HCT116 (cell line): Measurements from ENCODE around the gene NANOS1. TPM values are rescaled to one million over a fixed set of nuclear protein-coding genes. Genes with fewer than 3 reads are reported as not detected.

Experiments used
- ATAC-seq: fragments of 200-7000 bp; cut with Tn5 transposase; 2 replicates; pipeline ENCODE4 v1.9.1; 2020; ENCODE audit warnings: mild to moderate bottlenecking, moderate library complexity
- BruUV-seq: library from RNA; stranded (reverse); fragments of 400-500 nt; replicated peaks from 2 replicates; lab custom pipeline; 2021; lab: Mats Ljungman, UMichigan
- CTCF ChIA-PET: fragments of 300-600 bp; sonication (Branson Sonifier 250); formaldehyde crosslinking; loops from one replicate; lab custom pipeline; 2021; ENCODE audit warnings: antibody characterized with exemption; lab: Charles Lee
- POLR2A ChIA-PET: fragments of 300-600, 350-600 bp; sonication (Branson Sonifier 250); formaldehyde crosslinking; loops from one replicate; lab custom pipeline; 2021; ENCODE audit warnings: antibody characterized with exemption; lab: Charles Lee
- RAD21 ChIA-PET, 2 experiments: fragments of 300-600 bp; sonication (Branson Sonifier 250); formaldehyde crosslinking; loops; one replicate each; lab custom pipeline; 2023; ENCODE audit warnings: low total read pairs in 2 of 2; ENCODE audit not compliant: uncharacterized antibody in 2 of 2, unreplicated experiment in 2 of 2, low non-redundant PET in 1 of 2; lab: Charles Lee
- DNase-seq: peaks from one replicate; pipeline ENCODE4 v3.0.0-alpha.2; 2010; ENCODE audit warnings: low read depth, low spot score
- H2AFZ ChIP-seq: fragments of 200-600 bp; shearing (Covaris generic), sonication (generic); 2 replicates; pipeline ENCODE4 v1.6.1; 2017; ENCODE audit warnings: low read depth, mixed run types, mixed read lengths, antibody characterized with exemption, low read length; ENCODE audit not compliant: poor library complexity, severe bottlenecking
- H3K27ac ChIP-seq: 2 replicates; pipeline ENCODE4 v1.5.1; 2012; ENCODE audit warnings: low read depth, low read length
- H3K27me3 ChIP-seq: fragments of 200-600 bp; sonication (generic); 2 replicates; pipeline ENCODE4 v1.6.1; 2016; ENCODE audit warnings: mixed run types, low read length, mixed read lengths; ENCODE audit not compliant: insufficient read depth
- H3K36me3 ChIP-seq, 2 experiments: fragments of 200-500 bp in 1 of 2; fragments of 200-600 bp in 1 of 2; sonication (Bioruptor generic) in 1 of 2; sonication (generic) in 1 of 2; 2 replicates each; pipeline versions ENCODE4 v1.5.1 to v1.6.1; 2014 to 2016; ENCODE audit warnings: low read length in 2 of 2, inconsistent platforms in 1 of 2, mixed read lengths in 1 of 2, mixed run types in 1 of 2; ENCODE audit not compliant: insufficient read depth in 2 of 2, control insufficient read depth in 1 of 2
- H3K4me1 ChIP-seq, 2 experiments: fragments of 200-600 bp in 1 of 2; sonication (generic) in 1 of 2; 2 replicates each; pipeline versions ENCODE4 v1.5.1 to v1.6.1; 2012 to 2017; ENCODE audit warnings: low read length in 2 of 2, inconsistent platforms in 1 of 2, mild to moderate bottlenecking in 1 of 2, mixed read lengths in 1 of 2, mixed run types in 1 of 2, moderate library complexity in 1 of 2; ENCODE audit not compliant: insufficient read depth in 2 of 2, control insufficient read depth in 1 of 2
- H3K4me2 ChIP-seq: fragments of 200-600 bp; sonication (generic); 2 replicates; pipeline ENCODE4 v1.6.1; 2017; ENCODE audit warnings: mixed run types, low read length, mixed read lengths
- H3K4me3 ChIP-seq, 2 experiments: fragments of 200-600 bp in 1 of 2; sonication (generic) in 1 of 2; replicated peaks in 1 of 2; 2 replicates each; pipeline ENCODE4 v1.5.1; 2011 to 2016; ENCODE audit warnings: low read length in 2 of 2, control low read depth in 1 of 2, low read depth in 1 of 2, mild to moderate bottlenecking in 1 of 2, mixed read lengths in 1 of 2, mixed run types in 1 of 2
- H3K79me2 ChIP-seq: fragments of 200-600 bp; sonication (generic); 2 replicates; pipeline ENCODE4 v1.6.1; 2017; ENCODE audit warnings: mild to moderate bottlenecking, mixed run types, low read length, moderate library complexity, mixed read lengths; ENCODE audit not compliant: insufficient read depth
- H3K9ac ChIP-seq: fragments of 200-600 bp; sonication (generic); 2 replicates; pipeline ENCODE4 v1.6.1; 2016; ENCODE audit warnings: low read length, mixed read lengths
- H3K9me2 ChIP-seq: fragments of 200-600 bp; sonication (generic), shearing (Covaris generic); 2 replicates; pipeline ENCODE4 v1.6.1; 2017; ENCODE audit warnings: mixed run types, mild to moderate bottlenecking, moderate library complexity; ENCODE audit not compliant: insufficient read depth
- H3K9me3 ChIP-seq, 2 experiments: fragments of 200-500 bp in 1 of 2; fragments of 200-600 bp in 1 of 2; sonication (Bioruptor generic) in 1 of 2; sonication (generic) in 1 of 2; 2 replicates each; pipeline ENCODE4 v1.6.1; 2014 to 2017; ENCODE audit warnings: low read length in 2 of 2, mixed read lengths in 2 of 2, inconsistent platforms in 1 of 2, low read depth in 1 of 2, mild to moderate bottlenecking in 1 of 2, mixed run types in 1 of 2, moderate library complexity in 1 of 2; ENCODE audit not compliant: control insufficient read depth in 1 of 2, insufficient read depth in 1 of 2
- H4K20me1 ChIP-seq: fragments of 200-600 bp; sonication (generic), shearing (Covaris generic); 2 replicates; pipeline ENCODE4 v1.6.1; 2017; ENCODE audit warnings: mixed run types, mild to moderate bottlenecking, moderate library complexity; ENCODE audit not compliant: insufficient read depth
- ATF3 ChIP-seq: IDR thresholded peaks from 2 replicates; pipeline ENCODE4 v1.6.1; 2012
- CBX3 ChIP-seq: IDR thresholded peaks from 2 replicates; pipeline ENCODE4 v1.6.1; 2012; ENCODE audit warnings: low read depth
- CTCF ChIP-seq, 3 experiments: fragments of 200-600 bp in 1 of 3; sonication (generic) in 1 of 3; IDR thresholded peaks in 2 of 3; conservative IDR thresholded peaks in 1 of 3; 2 replicates each; pipeline ENCODE4 v1.5.1; 2012 to 2017; ENCODE audit warnings: low read depth in 2 of 3, low read length in 2 of 3, antibody characterized with exemption in 1 of 3, borderline replicate concordance in 1 of 3, control low read depth in 1 of 3, mild to moderate bottlenecking in 1 of 3, mixed read lengths in 1 of 3, mixed run types in 1 of 3, moderate library complexity in 1 of 3; ENCODE audit not compliant: insufficient read depth in 1 of 3
- EZH2 ChIP-seq: fragments of 200-600 bp; sonication (generic); IDR thresholded peaks from 2 replicates; pipeline ENCODE4 v1.6.1; 2017; ENCODE audit warnings: antibody characterized with exemption, mixed run types
- EZH2phosphoT487 ChIP-seq: fragments of 200-600 bp; IDR thresholded peaks from 2 replicates; pipeline ENCODE4 v1.6.1; 2018; ENCODE audit warnings: antibody characterized with exemption, borderline replicate concordance
- FOSL1 ChIP-seq: IDR thresholded peaks from 2 replicates; pipeline ENCODE4 v1.6.1; 2012; ENCODE audit warnings: low read depth
- POLR2AphosphoS5 ChIP-seq: IDR thresholded peaks from 2 replicates; pipeline ENCODE4 v1.6.1; 2011; ENCODE audit warnings: mild to moderate bottlenecking, low read depth, low read length, moderate library complexity
- RAD21 ChIP-seq: IDR thresholded peaks from 2 replicates; pipeline ENCODE4 v1.6.1; 2012; ENCODE audit warnings: low read depth, mild to moderate bottlenecking
- SIN3A ChIP-seq: IDR thresholded peaks from 2 replicates; pipeline ENCODE4 v1.6.1; 2012; ENCODE audit warnings: low read depth
- SP1 ChIP-seq: IDR thresholded peaks from 2 replicates; pipeline ENCODE4 v1.6.1; 2012; ENCODE audit warnings: low read depth
- TCF7L2 ChIP-seq: IDR thresholded peaks from 2 replicates; pipeline ENCODE4 v1.7.0; 2011; ENCODE audit warnings: borderline replicate concordance, inconsistent platforms; ENCODE audit not compliant: insufficient read depth, insufficient read length; ENCODE audit errors: extremely low read depth
- YY1 ChIP-seq: IDR thresholded peaks from 2 replicates; pipeline ENCODE4 v1.6.1; 2011; ENCODE audit warnings: low read length, low read depth, moderate library complexity, mild to moderate bottlenecking; ENCODE audit not compliant: insufficient replicate concordance; ENCODE audit errors: extremely low read depth
- ZNF274 ChIP-seq: fragments of 200-500 bp; sonication (Bioruptor generic); IDR thresholded peaks from 2 replicates; pipeline ENCODE4 v1.6.1; 2014; ENCODE audit warnings: mild to moderate bottlenecking, low read depth, low read length, inconsistent platforms
- intact Hi-C: fragments of 100-400 bp; cut with micrococcal nuclease; formaldehyde crosslinking; loops from 2 replicates; pipeline ENCODE4 v1.10.0; 2022
- total RNA-seq: library from RNA; stranded (reverse); gene quantifications from one replicate; pipeline ENCODE4 v1.2.1, GENCODE V29; 2021; ENCODE audit not compliant: unreplicated experiment
- TF ChIP-seq, protein P1 (sequence below): IDR thresholded peaks from 2 replicates; pipeline ENCODE4 v1.6.1; 2012; ENCODE audit warnings: low read depth

NANOS1 gene
- total RNA-seq, 1 experiment from 2014 or later = 1.5 TPM

- TF ChIP-seq, protein P1, sequence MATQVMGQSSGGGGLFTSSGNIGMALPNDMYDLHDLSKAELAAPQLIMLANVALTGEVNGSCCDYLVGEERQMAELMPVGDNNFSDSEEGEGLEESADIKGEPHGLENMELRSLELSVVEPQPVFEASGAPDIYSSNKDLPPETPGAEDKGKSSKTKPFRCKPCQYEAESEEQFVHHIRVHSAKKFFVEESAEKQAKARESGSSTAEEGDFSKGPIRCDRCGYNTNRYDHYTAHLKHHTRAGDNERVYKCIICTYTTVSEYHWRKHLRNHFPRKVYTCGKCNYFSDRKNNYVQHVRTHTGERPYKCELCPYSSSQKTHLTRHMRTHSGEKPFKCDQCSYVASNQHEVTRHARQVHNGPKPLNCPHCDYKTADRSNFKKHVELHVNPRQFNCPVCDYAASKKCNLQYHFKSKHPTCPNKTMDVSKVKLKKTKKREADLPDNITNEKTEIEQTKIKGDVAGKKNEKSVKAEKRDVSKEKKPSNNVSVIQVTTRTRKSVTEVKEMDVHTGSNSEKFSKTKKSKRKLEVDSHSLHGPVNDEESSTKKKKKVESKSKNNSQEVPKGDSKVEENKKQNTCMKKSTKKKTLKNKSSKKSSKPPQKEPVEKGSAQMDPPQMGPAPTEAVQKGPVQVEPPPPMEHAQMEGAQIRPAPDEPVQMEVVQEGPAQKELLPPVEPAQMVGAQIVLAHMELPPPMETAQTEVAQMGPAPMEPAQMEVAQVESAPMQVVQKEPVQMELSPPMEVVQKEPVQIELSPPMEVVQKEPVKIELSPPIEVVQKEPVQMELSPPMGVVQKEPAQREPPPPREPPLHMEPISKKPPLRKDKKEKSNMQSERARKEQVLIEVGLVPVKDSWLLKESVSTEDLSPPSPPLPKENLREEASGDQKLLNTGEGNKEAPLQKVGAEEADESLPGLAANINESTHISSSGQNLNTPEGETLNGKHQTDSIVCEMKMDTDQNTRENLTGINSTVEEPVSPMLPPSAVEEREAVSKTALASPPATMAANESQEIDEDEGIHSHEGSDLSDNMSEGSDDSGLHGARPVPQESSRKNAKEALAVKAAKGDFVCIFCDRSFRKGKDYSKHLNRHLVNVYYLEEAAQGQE = no peak
- no peak for TF ChIP-seq EZH2phosphoT487
- TF ChIP-seq, all 23 proteins: peak for 0
Measured at GRCh38 chr10:118980870-118981269, 48.6 kb upstream of the NANOS1 start (continued).

- DNase-seq (no peak), ATAC-seq (no peak)
- Histone ChIP-seq H3K9ac (no peak overlapping the region), H3K27ac (no peak overlapping the region), H3K4me3 (no peak overlapping the region), H3K4me1 (no peaks in the 10 kb centered on the region), H3K27me3 (no peaks in the 10 kb centered on the region), H3K9me2 (no peaks in the 10 kb centered on the region), H2AFZ (no peak overlapping the region), H3K9me3 (no peaks in the 10 kb centered on the region), H3K79me2 (no peaks in the 10 kb centered on the region), H3K36me3 (no peaks in the 10 kb centered on the region), H3K4me2 (no peak overlapping the region), H4K20me1 (no peaks in the 10 kb centered on the region)
- TF ChIP-seq, protein P1 = no peak
- TF ChIP-seq SP1 (no peak), EZH2 (no peak), FOSL1 (no peak), EZH2phosphoT487 (no peak), POLR2AphosphoS5 (no peak), RAD21 (no peak), CBX3 (no peak), YY1 (no peak), ZNF274 (no peak), CTCF (IDR thresholded peaks at IDR 0.05 in 2 of 3, conservative IDR thresholded peaks at IDR 0.05 in 1 of 3; ENCODE audit: borderline replicate concordance in 1 of 3, insufficient read depth in 1 of 3, low read depth in 2 of 3, low read length in 2 of 3) (no peak), ATF3 (no peak), SIN3A (no peak), TCF7L2 (no peak)
- ChIA-PET CTCF (no interaction called here), POLR2A (interaction anchor here (1.1 kb wide), 1 partner anchor 9 kb away, joined by 3 read pairs; no protein-coding TSS in a partner anchor), RAD21 (no interaction called here)
- intact Hi-C loops = no loop called here
- BruUV-seq = no TSS peak
Measured at GRCh38 chr10:118981946-118982345, 47.6 kb upstream of the NANOS1 start.
